Kidney epithelial cell (primary cell): Measurements from ENCODE around the gene AASS. TPM values are rescaled to one million over a fixed set of nuclear protein-coding genes. Genes with fewer than 3 reads are reported as not detected.

Experiments
- DNase-seq: peaks from one replicate; pipeline ENCODE4 v3.0.0-alpha.2; 2010; ENCODE audit warnings: low read depth
- H3K27me3 ChIP-seq: 2 replicates; pipeline ENCODE4 v1.6.0; 2011; ENCODE audit warnings: low read length; ENCODE audit not compliant: control insufficient read depth, insufficient read depth
- H3K36me3 ChIP-seq: 2 replicates; pipeline ENCODE4 v1.5.1; 2011; ENCODE audit warnings: low read length; ENCODE audit not compliant: control insufficient read depth, insufficient read depth
- H3K4me3 ChIP-seq: 2 replicates; pipeline ENCODE4 v1.5.1; 2011; ENCODE audit warnings: low read depth, mild to moderate bottlenecking, control low read depth, low read length
- total RNA-seq: library from RNA; depleted of rRNA; stranded (reverse); fragments of >200 nt; gene quantifications from 2 replicates; pipeline ENCODE4 v1.2.3, GENCODE V29; 2015
- TF ChIP-seq, protein P1 (sequence below): IDR thresholded peaks from 2 replicates; pipeline ENCODE4 v1.5.1; 2011; ENCODE audit warnings: mild to moderate bottlenecking, moderate library complexity, low read length, control low read depth, inconsistent platforms; ENCODE audit not compliant: insufficient read depth, poor library complexity, severe bottlenecking

AASS gene
- total RNA-seq, 1 donor from 2014 or later = 8.5 TPM

DNA sequence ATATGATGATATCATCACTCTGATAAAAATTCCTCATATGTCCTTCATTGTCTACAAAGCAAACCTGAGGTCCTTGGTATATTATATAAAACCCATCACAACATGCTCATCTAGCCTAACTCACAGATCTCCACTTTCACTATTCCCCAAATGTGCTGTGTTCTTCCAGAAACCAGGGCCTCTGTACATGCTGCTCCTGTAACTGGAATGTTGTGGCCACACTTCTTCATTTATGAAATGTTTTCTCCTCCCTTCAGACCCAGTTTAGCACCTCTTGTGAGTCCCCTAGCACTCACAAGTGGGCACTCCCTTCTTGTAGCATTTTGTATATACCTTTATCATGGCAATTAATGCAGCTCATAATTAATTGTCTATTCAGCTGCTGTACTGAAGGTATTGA is 61.9 kb downstream of the AASS start:
- H3K27me3 ChIP-seq = no peaks in the 10 kb centered on the region
- H3K4me3 ChIP-seq = no peak overlapping the region
- H3K36me3 ChIP-seq = no peaks in the 10 kb centered on the region
- no peak for DNase-seq
- TF ChIP-seq, protein P1, sequence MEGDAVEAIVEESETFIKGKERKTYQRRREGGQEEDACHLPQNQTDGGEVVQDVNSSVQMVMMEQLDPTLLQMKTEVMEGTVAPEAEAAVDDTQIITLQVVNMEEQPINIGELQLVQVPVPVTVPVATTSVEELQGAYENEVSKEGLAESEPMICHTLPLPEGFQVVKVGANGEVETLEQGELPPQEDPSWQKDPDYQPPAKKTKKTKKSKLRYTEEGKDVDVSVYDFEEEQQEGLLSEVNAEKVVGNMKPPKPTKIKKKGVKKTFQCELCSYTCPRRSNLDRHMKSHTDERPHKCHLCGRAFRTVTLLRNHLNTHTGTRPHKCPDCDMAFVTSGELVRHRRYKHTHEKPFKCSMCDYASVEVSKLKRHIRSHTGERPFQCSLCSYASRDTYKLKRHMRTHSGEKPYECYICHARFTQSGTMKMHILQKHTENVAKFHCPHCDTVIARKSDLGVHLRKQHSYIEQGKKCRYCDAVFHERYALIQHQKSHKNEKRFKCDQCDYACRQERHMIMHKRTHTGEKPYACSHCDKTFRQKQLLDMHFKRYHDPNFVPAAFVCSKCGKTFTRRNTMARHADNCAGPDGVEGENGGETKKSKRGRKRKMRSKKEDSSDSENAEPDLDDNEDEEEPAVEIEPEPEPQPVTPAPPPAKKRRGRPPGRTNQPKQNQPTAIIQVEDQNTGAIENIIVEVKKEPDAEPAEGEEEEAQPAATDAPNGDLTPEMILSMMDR = no peak

DNA sequence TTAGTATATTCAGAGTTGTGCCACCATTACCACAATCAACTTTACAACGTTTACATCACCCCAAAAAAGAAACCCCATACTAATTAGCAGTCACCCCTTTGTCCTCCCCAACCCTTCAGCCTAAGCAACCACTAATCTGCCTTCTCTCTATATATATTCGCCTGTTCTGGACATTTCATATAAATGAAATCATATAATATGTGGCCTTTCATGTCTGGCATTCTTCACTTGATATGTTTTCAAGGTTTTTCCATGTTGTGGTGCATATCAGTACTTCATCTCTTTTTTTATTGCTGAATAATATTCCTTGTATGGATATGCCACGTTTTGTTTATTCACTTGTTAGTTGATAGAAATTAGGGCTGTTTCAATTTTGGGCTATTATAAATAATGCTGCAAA is 70.4 kb downstream of the AASS start:
- Histone ChIP-seq H3K4me3 (no peak overlapping the region), H3K27me3 (no peaks in the 10 kb centered on the region), H3K36me3 (no peaks in the 10 kb centered on the region)
- TF ChIP-seq, protein P1 = no peak
- DNase-seq = no peak

DNA sequence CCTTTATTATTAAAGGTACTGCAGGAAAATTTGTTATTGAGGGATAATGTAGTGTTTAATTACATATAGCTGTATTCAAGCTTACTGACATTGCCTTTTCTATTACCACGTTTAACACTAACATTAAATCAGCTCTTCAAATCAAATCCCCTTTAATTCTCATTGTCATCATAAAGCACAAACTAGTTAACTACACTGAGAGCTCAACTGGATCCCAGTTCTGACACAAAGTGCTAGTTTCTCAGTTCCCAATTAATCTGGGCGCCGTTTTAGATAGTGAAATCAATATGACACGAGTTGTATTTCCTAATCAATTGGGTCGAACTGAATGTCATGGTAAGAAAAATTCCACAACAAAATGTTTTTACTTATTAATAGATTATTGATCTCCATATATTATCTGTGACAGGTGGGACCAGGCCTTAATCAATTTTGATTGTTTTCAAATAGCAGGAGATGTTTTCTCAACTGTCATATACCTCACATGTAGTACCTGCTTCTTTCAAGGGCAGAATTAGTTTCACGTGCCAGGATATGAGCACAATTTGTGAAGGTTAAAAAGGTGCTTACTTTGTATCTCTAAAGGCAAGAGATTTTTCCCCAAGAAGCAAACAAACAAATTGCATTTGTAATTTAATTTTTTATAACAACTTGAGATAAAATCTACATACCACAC is 71.0 kb downstream of the AASS start:
- DNase-seq = no peak
- Histone ChIP-seq H3K4me3 (no peak overlapping the region), H3K36me3 (no peaks in the 10 kb centered on the region), H3K27me3 (no peaks in the 10 kb centered on the region)
- TF ChIP-seq, protein P1 = no peak

DNA sequence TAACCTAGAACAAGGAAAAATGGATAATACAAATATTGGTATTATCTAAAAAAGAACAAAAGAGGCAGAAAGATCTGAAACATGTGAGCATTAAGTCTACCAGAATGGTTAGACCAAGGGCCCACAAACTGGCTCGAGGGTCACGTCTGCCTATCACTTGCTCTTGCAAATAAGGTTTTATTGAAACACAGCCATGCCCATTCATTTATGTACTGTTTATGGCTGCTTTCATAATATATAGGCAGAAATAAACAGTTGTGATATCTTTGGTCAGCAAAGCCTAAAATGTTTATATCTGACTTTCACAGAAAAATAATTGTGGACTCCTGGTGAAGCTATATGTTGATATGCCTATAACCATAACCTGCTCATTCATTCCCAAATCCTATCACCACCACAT is 71.8 kb downstream of the AASS start:
- H3K36me3 ChIP-seq = no peaks in the 10 kb centered on the region
- H3K4me3 ChIP-seq = no peak overlapping the region
- no peaks in the 10 kb centered on the region for H3K27me3 ChIP-seq
- TF ChIP-seq, protein P1 = no peak
- no peak for DNase-seq

DNA sequence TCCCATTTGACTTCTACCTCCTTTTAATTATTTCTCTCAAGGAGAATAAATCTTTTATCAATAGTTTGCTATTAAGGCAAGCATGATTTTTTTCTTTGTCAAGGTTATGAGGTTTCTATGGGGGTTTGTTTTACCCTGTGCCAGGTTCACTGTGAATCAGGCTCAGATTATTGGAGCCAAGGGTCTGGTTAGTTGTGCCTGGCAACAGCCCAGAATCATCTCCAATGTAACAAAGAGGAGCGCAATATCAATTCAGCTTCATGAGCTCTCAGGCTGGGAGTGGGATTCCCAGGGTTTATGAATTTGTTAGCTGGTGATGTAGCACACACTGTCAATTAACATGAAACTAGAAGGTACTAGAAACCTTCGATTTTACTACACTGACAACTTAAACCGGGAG is 73.2 kb downstream of the AASS start:
- TF ChIP-seq, protein P1 = no peak
- H3K27me3 ChIP-seq = no peaks in the 10 kb centered on the region
- H3K4me3 ChIP-seq = no peak overlapping the region
- H3K36me3 ChIP-seq = no peaks in the 10 kb centered on the region
- no peak for DNase-seq

DNA sequence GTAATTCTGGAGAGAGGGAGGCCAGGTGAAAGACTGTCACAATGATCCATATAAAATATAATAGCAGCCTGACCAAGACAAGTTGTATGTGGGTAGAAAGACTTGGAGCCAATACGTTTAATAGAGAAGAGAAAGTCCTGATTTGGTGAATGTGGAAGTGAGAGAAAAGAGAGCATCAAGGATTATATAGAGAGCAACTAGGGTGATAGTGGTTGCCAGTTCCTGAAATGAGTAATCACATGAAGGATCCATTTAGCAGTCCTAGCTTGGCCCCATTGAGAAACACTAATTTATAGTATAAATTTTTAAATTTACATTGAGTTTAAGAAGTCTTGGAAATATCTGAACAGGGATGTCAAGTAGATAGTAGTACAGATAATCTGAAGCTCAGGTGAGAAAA is 74.0 kb downstream of the AASS start:
- Histone ChIP-seq H3K27me3 (no peaks in the 10 kb centered on the region), H3K36me3 (no peaks in the 10 kb centered on the region), H3K4me3 (no peak overlapping the region)
- no peak for DNase-seq
- TF ChIP-seq, protein P1 = no peak
